ENCODE measurements around the gene ZNF362.

The ZNF362 gene

DNA sequence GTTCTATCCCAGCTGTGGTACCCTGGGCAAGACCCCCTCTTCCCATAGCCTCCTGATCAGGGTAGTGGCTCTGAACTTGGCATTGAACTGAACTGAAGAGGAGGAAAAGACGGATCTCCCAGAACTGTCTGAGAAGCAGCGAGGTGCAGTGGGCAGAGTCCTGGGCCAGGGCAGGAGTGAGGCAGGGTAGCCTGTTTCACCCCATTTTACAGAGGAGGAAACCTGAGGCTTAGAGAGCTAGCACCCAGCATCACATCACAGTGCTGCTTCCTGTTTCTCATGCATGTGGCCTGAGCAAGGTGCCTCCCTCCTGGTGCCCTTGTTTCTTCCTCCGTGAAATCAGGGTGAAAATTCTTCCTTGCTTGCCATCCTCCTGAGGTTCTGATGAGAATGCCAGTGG, 17.1 kb downstream of the ZNF362 start:
- Histone ChIP-seq H3K9ac (ENCODE audit: low read length) (no peak overlapping the region), H4K8ac (ENCODE audit: low read depth, low read length) (no peak overlapping the region), H2BK15ac (replicated peaks; ENCODE audit: low read depth) (no peak overlapping the region), H3K23ac (ENCODE audit: low read length) (no peak overlapping the region), H3K36me3 (ENCODE audit: control insufficient read depth, insufficient read depth, low read length) (no peaks in the 10 kb centered on the region), H3K4me2 (ENCODE audit: low read length) (no peak overlapping the region), H3K27me3 (ENCODE audit: insufficient read depth, low read length, poor library complexity) (no peaks in the 10 kb centered on the region), H4K5ac (ENCODE audit: low read length) (no peak overlapping the region), H2BK5ac (ENCODE audit: low read length) (no peak overlapping the region), H3K79me1 (ENCODE audit: low read length) (peaks cover 13% of the 10 kb centered on the region), H3K4ac (ENCODE audit: low read depth, low read length) (no peak overlapping the region), H3K18ac (ENCODE audit: low read length) (no peak overlapping the region), H3K4me3 (ENCODE audit: low read length) (no peak overlapping the region), H3K27ac (ENCODE audit: low read depth, low read length) (no peak overlapping the region), H3K56ac (ENCODE audit: low read length) (no peak overlapping the region), H3K79me2 (ENCODE audit: control insufficient read depth, insufficient read depth, low read length) (no peaks in the 10 kb centered on the region), H3K4me1 (ENCODE audit: control insufficient read depth, low read depth, low read length) (no peaks in the 10 kb centered on the region), H2AK5ac (ENCODE audit: low read length) (no peak overlapping the region), H2BK120ac (ENCODE audit: low read depth, low read length) (no peak overlapping the region)
- DNase-seq, result no peak
- no CpG with 5 or more reads among the region's 3 CpGs for WGBS (ENCODE audit: extremely low coverage, insufficient coverage, low lambda C conversion rate)

DNA sequence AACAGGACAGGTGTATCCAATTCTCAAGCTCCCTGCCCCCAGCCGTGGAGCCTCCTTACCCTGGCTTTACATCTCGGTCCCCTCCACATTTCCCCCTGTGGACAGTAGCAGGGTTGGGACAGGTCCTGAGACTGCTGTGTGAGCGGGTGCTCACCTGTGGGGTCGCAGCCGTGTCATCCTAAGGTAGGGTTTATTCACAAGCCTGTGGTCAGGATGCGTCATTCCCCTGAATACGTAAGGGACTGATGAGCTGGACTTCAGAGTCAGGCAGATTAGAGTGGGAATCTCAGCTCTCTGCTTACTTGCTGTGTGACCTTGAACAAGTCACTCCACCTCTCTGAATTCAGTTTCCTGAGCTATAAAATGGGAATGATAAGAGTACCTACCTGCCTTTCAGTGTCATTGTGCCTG, 17.7 kb downstream of the ZNF362 start:
- Histone ChIP-seq H3K9ac (ENCODE audit: low read length) (no peak overlapping the region), H2AK5ac (ENCODE audit: low read length) (no peak overlapping the region), H2BK5ac (ENCODE audit: low read length) (no peak overlapping the region), H2BK15ac (replicated peaks; ENCODE audit: low read depth) (no peak overlapping the region), H3K4me3 (ENCODE audit: low read length) (no peak overlapping the region), H3K4me1 (ENCODE audit: control insufficient read depth, low read depth, low read length) (no peaks in the 10 kb centered on the region), H3K36me3 (ENCODE audit: control insufficient read depth, insufficient read depth, low read length) (no peaks in the 10 kb centered on the region), H3K27me3 (ENCODE audit: insufficient read depth, low read length, poor library complexity) (no peaks in the 10 kb centered on the region), H3K79me1 (ENCODE audit: low read length) (peaks cover 9% of the 10 kb centered on the region), H3K4ac (ENCODE audit: low read depth, low read length) (no peak overlapping the region), H4K5ac (ENCODE audit: low read length) (no peak overlapping the region), H3K23ac (ENCODE audit: low read length) (no peak overlapping the region), H4K8ac (ENCODE audit: low read depth, low read length) (no peak overlapping the region), H3K4me2 (ENCODE audit: low read length) (no peak overlapping the region), H3K18ac (ENCODE audit: low read length) (no peak overlapping the region), H3K79me2 (ENCODE audit: control insufficient read depth, insufficient read depth, low read length) (no peaks in the 10 kb centered on the region), H3K27ac (ENCODE audit: low read depth, low read length) (no peak overlapping the region), H3K56ac (ENCODE audit: low read length) (no peak overlapping the region), H2BK120ac (ENCODE audit: low read depth, low read length) (no peak overlapping the region)
- no CpG with 5 or more reads among the region's 7 CpGs for WGBS (ENCODE audit: extremely low coverage, insufficient coverage, low lambda C conversion rate)
- no peak for DNase-seq

DNA sequence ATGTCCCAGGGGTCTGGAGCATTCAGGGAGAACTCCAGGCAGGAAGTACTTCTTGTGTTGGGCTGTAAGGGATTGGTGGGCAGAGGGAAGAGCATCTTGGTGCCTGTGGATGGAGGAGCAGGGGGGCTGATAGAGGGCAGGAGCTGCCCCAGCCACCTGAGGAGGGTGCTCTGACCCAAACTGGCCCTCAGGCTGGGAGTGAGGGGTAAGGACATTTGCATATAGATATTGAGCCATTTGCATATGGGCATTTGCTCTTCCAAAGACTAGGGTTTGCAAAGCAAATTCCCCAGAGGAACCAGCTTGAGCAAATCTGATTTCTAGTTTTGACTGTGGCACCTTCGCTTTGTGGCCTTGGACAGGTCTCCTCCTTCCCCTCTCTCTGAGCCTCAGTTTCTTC, 18.2 kb downstream of the ZNF362 start:
- no peak overlapping the region for H4K8ac ChIP-seq (ENCODE audit: low read depth, low read length)
- H3K79me1 ChIP-seq (ENCODE audit: low read length), result peaks cover 9% of the 10 kb centered on the region
- no peak for DNase-seq
- H2BK5ac ChIP-seq (ENCODE audit: low read length), result no peak overlapping the region
- no peak overlapping the region for H2BK15ac ChIP-seq (replicated peaks; ENCODE audit: low read depth)
- no peak overlapping the region for H3K56ac ChIP-seq (ENCODE audit: low read length)
- H3K4me2 ChIP-seq (ENCODE audit: low read length), result no peak overlapping the region
- H3K9ac ChIP-seq (ENCODE audit: low read length), result no peak overlapping the region
- no peak overlapping the region for H2BK120ac ChIP-seq (ENCODE audit: low read depth, low read length)
- no peaks in the 10 kb centered on the region for H3K4me1 ChIP-seq (ENCODE audit: control insufficient read depth, low read depth, low read length)
- H3K23ac ChIP-seq (ENCODE audit: low read length), result no peak overlapping the region
- no peak overlapping the region for H3K27ac ChIP-seq (ENCODE audit: low read depth, low read length)
- H2AK5ac ChIP-seq (ENCODE audit: low read length), result no peak overlapping the region
- H3K18ac ChIP-seq (ENCODE audit: low read length), result no peak overlapping the region
- H3K27me3 ChIP-seq (ENCODE audit: insufficient read depth, low read length, poor library complexity), result no peaks in the 10 kb centered on the region
- no peaks in the 10 kb centered on the region for H3K36me3 ChIP-seq (ENCODE audit: control insufficient read depth, insufficient read depth, low read length)
- no peaks in the 10 kb centered on the region for H3K79me2 ChIP-seq (ENCODE audit: control insufficient read depth, insufficient read depth, low read length)
- no peak overlapping the region for H3K4ac ChIP-seq (ENCODE audit: low read depth, low read length)
- no peak overlapping the region for H4K5ac ChIP-seq (ENCODE audit: low read length)
- H3K4me3 ChIP-seq (ENCODE audit: low read length), result no peak overlapping the region
- WGBS (ENCODE audit: extremely low coverage, insufficient coverage, low lambda C conversion rate), result no CpG with 5 or more reads among the region's 1 CpG

DNA sequence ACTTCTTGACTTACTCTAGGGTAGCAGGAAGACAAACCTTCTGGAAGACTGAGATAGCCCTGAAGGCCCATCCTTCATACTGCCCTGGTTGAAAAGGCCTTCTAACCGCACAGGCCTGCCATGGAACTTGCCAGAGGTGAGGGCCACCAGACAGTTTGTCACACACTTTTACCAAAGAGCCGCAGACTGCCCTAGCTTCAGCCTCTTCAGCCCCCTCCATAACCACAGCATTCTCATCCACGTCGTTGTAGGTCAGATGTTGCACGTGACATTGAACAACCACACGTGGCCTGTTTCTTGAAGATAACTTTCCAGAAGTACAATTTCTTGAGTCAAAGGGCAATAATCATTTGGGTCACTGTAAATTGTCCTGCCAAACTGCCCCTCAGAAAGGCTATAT, 18.9 kb downstream of the ZNF362 start:
- Histone ChIP-seq H3K56ac (ENCODE audit: low read length) (no peak overlapping the region), H2BK15ac (replicated peaks; ENCODE audit: low read depth) (no peak overlapping the region), H2AK5ac (ENCODE audit: low read length) (no peak overlapping the region), H4K8ac (ENCODE audit: low read depth, low read length) (no peak overlapping the region), H3K27me3 (ENCODE audit: insufficient read depth, low read length, poor library complexity) (no peaks in the 10 kb centered on the region), H3K79me1 (ENCODE audit: low read length) (peaks cover 6% of the 10 kb centered on the region), H3K9ac (ENCODE audit: low read length) (no peak overlapping the region), H4K5ac (ENCODE audit: low read length) (no peak overlapping the region), H3K4me2 (ENCODE audit: low read length) (no peak overlapping the region), H3K27ac (ENCODE audit: low read depth, low read length) (no peak overlapping the region), H3K18ac (ENCODE audit: low read length) (no peak overlapping the region), H3K23ac (ENCODE audit: low read length) (no peak overlapping the region), H2BK5ac (ENCODE audit: low read length) (no peak overlapping the region), H3K4ac (ENCODE audit: low read depth, low read length) (no peak overlapping the region), H3K4me3 (ENCODE audit: low read length) (no peak overlapping the region), H3K36me3 (ENCODE audit: control insufficient read depth, insufficient read depth, low read length) (no peaks in the 10 kb centered on the region), H3K79me2 (ENCODE audit: control insufficient read depth, insufficient read depth, low read length) (no peaks in the 10 kb centered on the region), H3K4me1 (ENCODE audit: control insufficient read depth, low read depth, low read length) (no peaks in the 10 kb centered on the region), H2BK120ac (ENCODE audit: low read depth, low read length) (no peak overlapping the region)
- no peak for DNase-seq
- WGBS (ENCODE audit: extremely low coverage, insufficient coverage, low lambda C conversion rate), result no CpG with 5 or more reads among the region's 6 CpGs

DNA sequence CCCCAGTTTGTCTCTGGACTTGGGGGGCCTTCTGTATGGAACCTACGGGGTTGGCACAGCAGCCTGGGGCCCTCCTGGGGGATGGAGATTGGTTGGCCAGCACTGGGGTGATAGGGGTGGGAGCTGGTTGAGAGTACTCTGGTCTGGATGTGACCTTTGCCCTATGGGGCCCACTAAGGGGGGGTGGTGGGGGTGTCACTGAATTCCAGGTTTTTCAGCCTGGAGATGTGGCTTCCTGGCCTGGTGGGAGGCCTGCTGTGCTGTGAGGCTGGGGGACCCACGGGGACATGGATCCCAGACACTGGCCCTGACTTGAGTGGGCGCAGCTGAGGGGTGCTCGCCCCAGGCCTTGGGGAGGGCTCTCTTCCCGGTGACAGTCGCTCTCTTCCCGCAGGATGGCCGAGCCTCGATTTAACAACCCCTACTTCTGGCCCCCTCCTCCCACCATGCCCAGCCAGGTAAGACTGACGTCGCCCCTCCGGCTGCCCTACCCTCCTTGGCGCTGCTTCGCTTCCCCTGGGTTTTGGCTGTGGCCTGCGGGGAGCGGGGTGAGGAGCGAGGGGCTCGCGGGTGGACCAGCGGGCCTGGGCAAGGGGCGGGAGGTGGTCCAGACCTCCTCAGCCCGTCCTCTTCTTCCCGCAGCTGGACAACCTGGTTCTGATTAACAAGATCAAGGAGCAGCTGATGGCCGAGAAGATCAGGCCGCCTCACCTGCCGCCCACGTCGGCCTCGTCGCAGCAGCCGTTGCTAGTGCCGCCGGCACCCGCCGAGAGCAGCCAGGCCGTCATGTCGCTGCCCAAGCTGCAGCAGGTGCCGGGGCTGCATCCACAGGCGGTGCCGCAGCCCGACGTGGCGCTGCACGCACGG, 19.6 kb downstream of the ZNF362 start:
- H3K4me2 ChIP-seq (ENCODE audit: low read length), result no peak overlapping the region
- H3K9ac ChIP-seq (ENCODE audit: low read length), result no peak overlapping the region
- no CpG with 5 or more reads among the region's 45 CpGs for WGBS (ENCODE audit: extremely low coverage, insufficient coverage, low lambda C conversion rate)
- peaks cover 6% of the 10 kb centered on the region for H3K79me1 ChIP-seq (ENCODE audit: low read length)
- H2AK5ac ChIP-seq (ENCODE audit: low read length), result no peak overlapping the region
- no peak overlapping the region for H2BK120ac ChIP-seq (ENCODE audit: low read depth, low read length)
- no peak overlapping the region for H3K23ac ChIP-seq (ENCODE audit: low read length)
- H3K4me1 ChIP-seq (ENCODE audit: control insufficient read depth, low read depth, low read length), result no peaks in the 10 kb centered on the region
- H4K5ac ChIP-seq (ENCODE audit: low read length), result no peak overlapping the region
- no peaks in the 10 kb centered on the region for H3K27me3 ChIP-seq (ENCODE audit: insufficient read depth, low read length, poor library complexity)
- no peak overlapping the region for H2BK5ac ChIP-seq (ENCODE audit: low read length)
- no peak overlapping the region for H3K4me3 ChIP-seq (ENCODE audit: low read length)
- H3K79me2 ChIP-seq (ENCODE audit: control insufficient read depth, insufficient read depth, low read length), result no peaks in the 10 kb centered on the region
- H3K4ac ChIP-seq (ENCODE audit: low read depth, low read length), result no peak overlapping the region
- no peaks in the 10 kb centered on the region for H3K36me3 ChIP-seq (ENCODE audit: control insufficient read depth, insufficient read depth, low read length)
- no peak for DNase-seq
- no peak overlapping the region for H4K8ac ChIP-seq (ENCODE audit: low read depth, low read length)
- no peak overlapping the region for H3K27ac ChIP-seq (ENCODE audit: low read depth, low read length)
- H3K18ac ChIP-seq (ENCODE audit: low read length), result no peak overlapping the region
- no peak overlapping the region for H3K56ac ChIP-seq (ENCODE audit: low read length)
- H2BK15ac ChIP-seq (replicated peaks; ENCODE audit: low read depth), result no peak overlapping the region
